WTC11 (cell line): ENCODE data around the gene CHRM4.

Experiments
- ATF3 ChIP-seq: sonication (generic); formaldehyde crosslinking; conservative IDR thresholded peaks from 2 replicates; pipeline ENCODE4 v1.8.1; 2022; ENCODE audit warnings: mild to moderate bottlenecking, missing genetic modification reagents
- CREB1 ChIP-seq: sonication (generic); formaldehyde crosslinking; IDR thresholded peaks from 2 replicates; pipeline ENCODE4 v1.8.0; 2023; ENCODE audit warnings: mild to moderate bottlenecking, missing genetic modification reagents
- CTCF ChIP-seq: fragments of 200-600 bp; IDR thresholded peaks from 2 replicates; pipeline ENCODE4 v1.8.0; 2022; ENCODE audit warnings: antibody characterized with exemption
- E2F5 ChIP-seq: sonication (generic); formaldehyde crosslinking; IDR thresholded peaks from 2 replicates; pipeline ENCODE4 v1.8.1; 2022; ENCODE audit warnings: mild to moderate bottlenecking, moderate library complexity, missing genetic modification reagents
- MAX ChIP-seq: sonication (generic); formaldehyde crosslinking; IDR thresholded peaks from 2 replicates; pipeline ENCODE4 v1.8.0; 2022; ENCODE audit warnings: mild to moderate bottlenecking, missing genetic modification reagents
- NFE2L1 ChIP-seq: sonication (generic); formaldehyde crosslinking; IDR thresholded peaks from 2 replicates; pipeline ENCODE4 v1.8.1; 2023; ENCODE audit warnings: missing genetic modification reagents
- PRRX2 ChIP-seq: fragments of 250-450 bp; sonication (Bioruptor Pico); IDR thresholded peaks from 2 replicates; pipeline ENCODE4 v1.8.0; 2021; ENCODE audit warnings: mild to moderate bottlenecking
- SMAD3 ChIP-seq: sonication (generic); formaldehyde crosslinking; IDR thresholded peaks from 2 replicates; pipeline ENCODE4 v1.8.0; 2022; ENCODE audit warnings: missing genetic modification reagents, mild to moderate bottlenecking, borderline replicate concordance
- SOX15 ChIP-seq: fragments of 250-450 bp; sonication (Bioruptor Pico); IDR thresholded peaks from 2 replicates; pipeline ENCODE4 v1.9.0; 2021; ENCODE audit warnings: mild to moderate bottlenecking
- STAT6 ChIP-seq: sonication (generic); formaldehyde crosslinking; conservative IDR thresholded peaks from 2 replicates; pipeline ENCODE4 v1.8.1; 2023; ENCODE audit warnings: mild to moderate bottlenecking, low read depth, missing genetic modification reagents, moderate library complexity
- USF2 ChIP-seq: sonication (generic); formaldehyde crosslinking; IDR thresholded peaks from 2 replicates; pipeline ENCODE4 v1.8.1; 2023; ENCODE audit warnings: mild to moderate bottlenecking, missing genetic modification reagents, moderate library complexity
- ZNF416 ChIP-seq: fragments of 250-450 bp; sonication (Bioruptor Pico); IDR thresholded peaks from 2 replicates; pipeline ENCODE4 v1.9.0; 2021; ENCODE audit warnings: mild to moderate bottlenecking, inconsistent platforms

GRCh38 chr11:46339816-46340215 lies 51.8 kb downstream of the CHRM4 start:
- TF ChIP-seq CREB1 (CRISPR knock-in tag): no peak
- no peak for TF ChIP-seq PRRX2 (CRISPR knock-in tag)
- TF ChIP-seq CTCF: no peak
- TF ChIP-seq ATF3 (CRISPR knock-in tag): no peak
- TF ChIP-seq ZNF416: no peak
- no peak for TF ChIP-seq SOX15 (CRISPR knock-in tag)
- no peak for TF ChIP-seq E2F5 (CRISPR knock-in tag)
- no peak for TF ChIP-seq SMAD3 (CRISPR knock-in tag)
- TF ChIP-seq MAX (CRISPR knock-in tag): no peak
- no peak for TF ChIP-seq STAT6 (CRISPR knock-in tag)
- no peak for TF ChIP-seq NFE2L1
- TF ChIP-seq USF2 (CRISPR knock-in tag): no peak
